ENCODE results near the gene EI24. TPM values are rescaled to one million over a fixed set of nuclear protein-coding genes. Genes with fewer than 3 reads are reported as not detected.

The EI24 gene
- total and polyA plus RNA-seq, 2 donors (not counting 3 experiments of a cell fraction or from before 2014, with no cell fraction given), result 115 to 192 TPM

DNA sequence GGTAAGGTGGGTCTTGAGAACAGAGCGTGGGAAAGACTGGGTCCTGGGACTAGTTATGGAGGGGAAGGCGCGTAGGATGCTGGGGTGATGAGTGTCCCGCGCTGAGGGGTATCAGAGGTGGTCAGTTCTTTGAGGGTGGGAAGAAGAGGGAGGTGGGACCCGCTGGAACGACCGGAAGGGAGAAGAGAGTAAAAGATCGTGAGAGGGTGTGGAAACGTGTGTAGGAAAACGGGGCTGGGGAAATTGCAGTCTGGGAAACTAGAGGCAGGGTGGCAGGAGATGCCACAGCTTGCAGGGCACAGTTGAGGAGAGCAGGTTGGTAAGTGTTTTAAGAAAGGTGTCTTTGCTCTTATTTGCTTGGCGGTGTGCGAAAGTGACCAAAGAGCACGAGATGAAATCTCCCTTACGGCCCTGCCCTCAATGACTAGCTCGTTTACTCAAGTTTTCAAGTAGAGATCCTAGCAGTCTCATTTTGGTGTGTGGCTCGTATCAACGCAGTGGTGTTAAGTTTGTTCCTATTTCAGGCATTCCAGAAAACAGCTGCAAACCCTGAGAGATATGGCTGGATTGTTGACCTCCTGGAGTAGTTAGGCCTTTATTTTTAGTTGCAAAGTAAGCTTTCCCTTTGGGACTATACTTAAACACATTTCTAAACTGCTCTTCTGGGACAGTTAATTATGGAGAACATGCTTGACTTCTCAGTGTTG lies 24.0 kb downstream of the EI24 start:
- TSS peak; percentile 48 for BruUV-seq (replicated peaks)
- FAIRE-seq, result no peak
- POLR2A ChIA-PET, result interaction anchor here (0.6 to 2.0 kb wide), 3 partner anchors 23 to 404 kb away, joined by 3 to 8 read pairs (median 3); partner anchors contain the start of gene EI24

DNA sequence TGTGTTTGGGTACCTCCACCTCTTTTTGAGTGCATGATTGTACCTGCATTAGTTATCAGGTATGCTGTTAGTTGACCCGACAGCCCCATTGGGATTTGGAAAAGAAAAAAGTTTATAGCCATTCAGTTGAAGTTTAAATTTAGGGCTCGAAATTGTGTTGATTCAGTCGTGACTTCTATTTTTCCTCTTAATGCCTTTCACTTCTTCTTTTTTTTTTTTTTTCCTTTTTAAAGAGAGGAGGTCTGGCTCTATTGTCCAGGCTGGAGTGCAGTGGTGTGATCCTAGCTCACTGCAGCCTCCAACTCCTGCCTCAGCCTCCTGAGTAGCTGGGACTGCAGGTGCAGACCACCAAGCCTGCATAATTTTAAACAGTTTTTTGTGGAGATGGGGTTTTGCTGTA lies 25.7 kb downstream of the EI24 start:
- CTCF ChIA-PET, result no interaction called here
- FAIRE-seq, result no peak

More for the DNA sequence above, 24.0 kb downstream of the EI24 start:
- TF ChIP-seq POLR2AphosphoS5 (IDR thresholded peaks at IDR 0.05; ENCODE audit: insufficient read depth, low read depth, low read length) (no peak), POLR2A (IDR thresholded peaks at IDR 0.05; ENCODE audit: low read depth, low read length) (peak; percentile 75)
- H3K27ac ChIP-seq (ENCODE audit: insufficient read depth, low read depth, low read length), result peak overlapping the region; percentile 46
- no peaks in the 10 kb centered on the region for H4K20me1 ChIP-seq (replicated peaks; ENCODE audit: control insufficient read depth, extremely low read depth, insufficient read depth, low read length)
- peaks cover 45% of the 10 kb centered on the region for H3K79me2 ChIP-seq (ENCODE audit: control insufficient read depth, insufficient read depth, low read length)
- H3K36me3 ChIP-seq (ENCODE audit: control insufficient read depth in 2 of 2, extremely low read depth in 1 of 2, insufficient read depth in 2 of 2, low read length in 2 of 2), result peaks cover 2 to 10% of the 10 kb centered on the region in 2 experiments
- H3K27me3 ChIP-seq (ENCODE audit: control insufficient read depth in 2 of 2, insufficient read depth in 2 of 2, low read length in 2 of 2), result no peaks in the 10 kb centered on the region
- CTCF ChIA-PET, result interaction anchor here (0.6 to 1.5 kb wide), 5 partner anchors 10 to 65 kb away, joined by 3 to 6 read pairs (median 3); partner anchors contain the start of gene EI24
- peaks cover 15% of the 10 kb centered on the region for H3K4me1 ChIP-seq (ENCODE audit: control insufficient read depth, extremely low read depth, insufficient read depth, low read length)
- peak overlapping the region; percentile 74 for H3K9ac ChIP-seq (replicated peaks; ENCODE audit: extremely low read depth, insufficient read depth, low read length)
- no peaks in the 10 kb centered on the region for H3K9me1 ChIP-seq (replicated peaks; ENCODE audit: control insufficient read depth, extremely low read depth, insufficient read depth, low read length)
- H2AFZ ChIP-seq (ENCODE audit: low read depth, low read length), result peak overlapping the region; percentile 32
- no peak for DNase-seq (ENCODE audit: low read depth, low spot score)
- H3K9me3 ChIP-seq (replicated peaks; ENCODE audit: control insufficient read depth, insufficient read depth, low read length), result no peaks in the 10 kb centered on the region
- H3K4me3 ChIP-seq (replicated peaks in 1 of 3; ENCODE audit: insufficient read depth in 1 of 3, low read depth in 1 of 3, low read length in 3 of 3), result peak overlapping the region; percentile 63 to 96 (median 77)
- intact Hi-C loops (cut with micrococcal nuclease) (loop anchor here (2.0 to 10.0 kb wide), 4 partner anchors 78 to 698 kb away; partner anchors contain the start of gene ROBO4), dilution Hi-C loops (cut with MboI; ENCODE audit: extremely low pct_ligation_motif_present, low sequenced_read_pairs) (no loop called here)
- H3K4me2 ChIP-seq (ENCODE audit: insufficient read depth, low read length), result peak overlapping the region; percentile 95

More for the DNA sequence above, 25.7 kb downstream of the EI24 start:
- BruUV-seq (replicated peaks), result no TSS peak
- Histone ChIP-seq H3K36me3 (ENCODE audit: control insufficient read depth in 2 of 2, extremely low read depth in 1 of 2, insufficient read depth in 2 of 2, low read length in 2 of 2) (peaks cover 6 to 13% of the 10 kb centered on the region in 2 experiments), H3K4me1 (ENCODE audit: control insufficient read depth, extremely low read depth, insufficient read depth, low read length) (peaks cover 8% of the 10 kb centered on the region), H3K9me3 (replicated peaks; ENCODE audit: control insufficient read depth, insufficient read depth, low read length) (no peaks in the 10 kb centered on the region), H2AFZ (ENCODE audit: low read depth, low read length) (no peak overlapping the region), H3K79me2 (ENCODE audit: control insufficient read depth, insufficient read depth, low read length) (peaks cover 52% of the 10 kb centered on the region), H4K20me1 (replicated peaks; ENCODE audit: control insufficient read depth, extremely low read depth, insufficient read depth, low read length) (no peaks in the 10 kb centered on the region), H3K9me1 (replicated peaks; ENCODE audit: control insufficient read depth, extremely low read depth, insufficient read depth, low read length) (no peaks in the 10 kb centered on the region), H3K4me2 (ENCODE audit: insufficient read depth, low read length) (no peak overlapping the region), H3K27ac (ENCODE audit: insufficient read depth, low read depth, low read length) (no peak overlapping the region), H3K9ac (replicated peaks; ENCODE audit: extremely low read depth, insufficient read depth, low read length) (no peak overlapping the region), H3K4me3 (replicated peaks in 1 of 3; ENCODE audit: insufficient read depth in 1 of 3, low read depth in 1 of 3, low read length in 3 of 3) (no peak overlapping the region), H3K27me3 (ENCODE audit: control insufficient read depth in 2 of 2, insufficient read depth in 2 of 2, low read length in 2 of 2) (no peaks in the 10 kb centered on the region)
- TF ChIP-seq POLR2AphosphoS5 (IDR thresholded peaks at IDR 0.05; ENCODE audit: insufficient read depth, low read depth, low read length) (no peak), JUN (IDR thresholded peaks at IDR 0.05; ENCODE audit: borderline replicate concordance, insufficient read depth, insufficient read length, low read depth) (no peak), MYC (IDR thresholded peaks at IDR 0.05; ENCODE audit: low read depth, low read length) (no peak), GATA2 (IDR thresholded peaks at IDR 0.05; ENCODE audit: insufficient read depth, insufficient read length, low read depth, low read length) (no peak), POLR2A (IDR thresholded peaks at IDR 0.05; ENCODE audit: low read depth, low read length) (no peak), FOS (IDR thresholded peaks at IDR 0.05; ENCODE audit: borderline replicate concordance, insufficient read depth, low read length) (no peak), EZH2 (IDR thresholded peaks at IDR 0.05; ENCODE audit: borderline replicate concordance, low read depth, low read length, severe bottlenecking) (no peak)
- TF ChIP-seq, protein P1, sequence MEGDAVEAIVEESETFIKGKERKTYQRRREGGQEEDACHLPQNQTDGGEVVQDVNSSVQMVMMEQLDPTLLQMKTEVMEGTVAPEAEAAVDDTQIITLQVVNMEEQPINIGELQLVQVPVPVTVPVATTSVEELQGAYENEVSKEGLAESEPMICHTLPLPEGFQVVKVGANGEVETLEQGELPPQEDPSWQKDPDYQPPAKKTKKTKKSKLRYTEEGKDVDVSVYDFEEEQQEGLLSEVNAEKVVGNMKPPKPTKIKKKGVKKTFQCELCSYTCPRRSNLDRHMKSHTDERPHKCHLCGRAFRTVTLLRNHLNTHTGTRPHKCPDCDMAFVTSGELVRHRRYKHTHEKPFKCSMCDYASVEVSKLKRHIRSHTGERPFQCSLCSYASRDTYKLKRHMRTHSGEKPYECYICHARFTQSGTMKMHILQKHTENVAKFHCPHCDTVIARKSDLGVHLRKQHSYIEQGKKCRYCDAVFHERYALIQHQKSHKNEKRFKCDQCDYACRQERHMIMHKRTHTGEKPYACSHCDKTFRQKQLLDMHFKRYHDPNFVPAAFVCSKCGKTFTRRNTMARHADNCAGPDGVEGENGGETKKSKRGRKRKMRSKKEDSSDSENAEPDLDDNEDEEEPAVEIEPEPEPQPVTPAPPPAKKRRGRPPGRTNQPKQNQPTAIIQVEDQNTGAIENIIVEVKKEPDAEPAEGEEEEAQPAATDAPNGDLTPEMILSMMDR (IDR thresholded peaks at IDR 0.05; ENCODE audit: extremely low read depth in 1 of 2, insufficient read depth in 1 of 2, low read depth in 1 of 2, low read length in 2 of 2), result no peak
- TF ChIP-seq, protein P2, sequence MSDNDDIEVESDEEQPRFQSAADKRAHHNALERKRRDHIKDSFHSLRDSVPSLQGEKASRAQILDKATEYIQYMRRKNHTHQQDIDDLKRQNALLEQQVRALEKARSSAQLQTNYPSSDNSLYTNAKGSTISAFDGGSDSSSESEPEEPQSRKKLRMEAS (IDR thresholded peaks at IDR 0.05; ENCODE audit: insufficient read depth, insufficient read length), result no peak
- POLR2A ChIA-PET, result no interaction called here
- dilution Hi-C loops (cut with MboI; ENCODE audit: extremely low pct_ligation_motif_present, low sequenced_read_pairs) (no loop called here), intact Hi-C loops (cut with micrococcal nuclease) (loop anchor here (10.0 kb wide), 2 partner anchors 630 to 700 kb away; partner anchors contain the start of gene ROBO4)
- DNase-seq (ENCODE audit: low read depth, low spot score), result no peak
